Hematopoietic multipotent progenitor cell treated with erythropoietin and hydrocortisone succinate and interleukin-3 and kit ligand, for 17 days (in vitro differentiated cells): ENCODE data around the gene FSHR.

Experiments used
- DNase-seq: peaks from one replicate; pipeline ENCODE4 v3.0.0-alpha.2; 2015; ENCODE audit warnings: low spot score

FSHR gene

DNA sequence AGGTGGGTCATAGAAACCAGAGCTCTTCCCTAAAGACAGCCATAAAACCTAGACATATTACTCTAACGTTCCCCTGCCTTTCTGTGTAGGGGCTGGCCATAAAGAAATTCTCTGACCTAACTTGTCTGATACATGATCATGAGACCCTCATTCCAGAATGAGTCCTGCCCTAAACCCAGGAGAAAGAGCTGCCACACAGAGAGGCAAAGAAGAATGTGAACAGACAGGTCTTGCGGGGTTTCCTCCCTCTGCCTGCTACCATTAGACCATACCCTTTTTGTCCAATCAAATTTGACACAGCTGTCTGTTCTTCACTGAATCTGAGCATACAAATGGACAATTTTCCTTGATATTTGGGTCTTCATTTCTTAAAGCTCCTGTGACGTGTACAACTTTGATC is 200.0 kb downstream of the FSHR start:
- DNase-seq, result no peak

DNA sequence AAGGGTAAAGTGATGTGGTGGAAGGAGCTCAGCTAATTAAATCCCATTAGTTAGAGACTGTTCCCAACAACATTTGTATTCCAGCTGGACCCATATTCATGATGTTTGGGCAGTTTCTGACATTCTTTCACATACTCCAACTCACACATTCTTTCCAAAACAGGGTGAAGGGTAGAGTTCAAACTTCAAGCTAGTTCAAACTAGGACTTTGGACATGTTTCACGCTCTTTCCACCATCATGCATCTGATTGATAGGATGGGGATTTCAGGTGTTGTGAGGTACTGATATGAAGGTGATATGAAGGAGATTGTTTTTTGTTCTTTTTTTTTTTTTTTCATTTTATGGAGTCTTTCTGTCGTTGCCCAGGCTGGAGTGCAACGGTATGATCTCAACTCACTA is 201.7 kb downstream of the FSHR start:
- DNase-seq, result no peak

DNA sequence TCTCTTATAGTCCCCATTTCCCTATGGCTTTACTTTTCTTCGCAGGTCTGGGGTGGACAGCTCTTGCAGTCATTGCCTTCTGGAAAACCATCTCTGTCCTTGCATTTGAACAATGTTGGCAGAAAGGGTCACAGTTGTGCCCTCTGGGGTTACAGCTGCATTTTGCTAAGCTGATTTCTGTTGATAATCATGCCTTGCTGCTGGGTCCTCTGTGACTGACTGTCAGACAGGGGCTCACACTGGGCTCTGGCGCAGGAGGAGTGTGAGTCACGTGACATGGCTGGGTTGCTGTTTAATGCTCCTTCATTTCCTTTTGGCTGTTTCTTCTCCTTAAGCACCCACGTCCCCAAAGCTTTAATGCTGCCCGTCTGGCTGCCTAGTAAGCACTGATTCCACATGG is 202.2 kb downstream of the FSHR start:
- DNase-seq, result no peak

DNA sequence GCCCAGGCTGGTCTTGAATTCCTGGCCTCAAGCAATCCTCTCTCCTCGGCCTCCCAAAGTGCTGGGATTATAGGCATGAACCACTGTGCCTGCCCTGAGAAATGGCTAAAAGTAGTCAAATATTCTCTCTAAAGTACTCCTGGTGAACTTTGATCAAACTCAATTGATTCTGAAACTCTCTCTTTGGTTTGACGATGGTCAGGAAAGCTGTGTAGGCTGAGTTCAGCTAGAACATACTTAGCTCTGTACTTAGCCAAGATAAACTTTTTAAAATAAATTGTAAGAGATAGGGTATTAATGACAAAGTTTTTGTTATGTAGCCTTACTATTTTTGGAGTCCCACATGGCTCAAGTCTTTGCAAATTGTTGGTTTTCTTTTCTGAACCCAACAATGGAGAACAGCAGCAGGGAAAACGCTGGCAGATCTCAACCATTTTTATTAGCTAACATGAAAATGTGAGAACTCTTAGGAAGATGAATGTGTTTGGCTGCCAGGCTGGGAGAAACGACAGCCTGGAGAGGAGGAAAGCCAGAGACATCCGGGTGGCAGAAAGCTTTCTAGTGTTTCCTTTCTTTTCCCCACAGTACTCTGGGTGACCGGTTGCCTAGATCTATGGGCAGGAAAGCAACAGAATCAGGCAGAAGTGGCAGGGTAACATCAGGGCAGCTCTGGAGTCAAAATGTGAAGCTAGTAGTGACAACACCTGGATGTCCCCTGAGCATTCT is 205.8 kb downstream of the FSHR start:
- DNase-seq, result no peak

GRCh38 chr2:48946449-48947048 is 207.8 kb downstream of the FSHR start:
- peak; percentile 58 for DNase-seq

DNA sequence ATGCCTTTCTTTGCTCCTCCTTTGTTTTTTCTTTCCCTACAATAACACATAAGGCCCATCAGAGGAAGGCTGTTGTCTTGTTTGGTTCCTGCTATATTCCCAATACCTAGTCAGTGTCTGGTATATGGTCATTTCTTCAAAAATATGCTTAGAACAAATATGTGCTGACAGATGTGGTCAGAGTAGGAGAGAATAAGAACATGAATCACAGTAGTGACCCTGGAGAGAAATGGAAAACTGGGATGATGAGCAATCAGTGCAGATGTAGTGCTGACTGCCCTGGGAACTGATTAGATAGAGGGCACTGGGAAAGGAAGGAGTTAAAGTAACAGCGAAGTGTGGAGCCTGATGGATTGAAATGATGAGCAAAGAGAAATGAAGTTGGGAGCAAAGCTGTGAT is 209.4 kb downstream of the FSHR start:
- no peak for DNase-seq

DNA sequence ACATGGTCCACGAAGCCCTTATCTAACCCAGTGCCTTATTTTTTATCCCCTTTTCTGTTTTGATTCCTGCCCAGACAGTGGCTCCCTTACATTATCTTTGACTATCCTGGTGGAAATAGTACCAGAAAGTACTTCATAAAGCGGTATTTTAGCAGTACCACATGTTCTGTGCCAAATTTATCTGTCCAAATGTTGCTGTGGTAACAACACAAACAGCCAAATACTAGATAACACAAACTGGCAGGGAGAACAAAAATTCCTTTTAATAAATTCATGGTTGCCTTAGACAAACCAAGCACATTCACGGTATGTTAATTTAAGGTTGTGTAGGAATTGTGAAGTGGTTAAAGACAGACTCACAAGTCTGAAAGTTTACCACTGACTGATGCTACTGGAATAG is 210.9 kb downstream of the FSHR start:
- DNase-seq, result no peak

DNA sequence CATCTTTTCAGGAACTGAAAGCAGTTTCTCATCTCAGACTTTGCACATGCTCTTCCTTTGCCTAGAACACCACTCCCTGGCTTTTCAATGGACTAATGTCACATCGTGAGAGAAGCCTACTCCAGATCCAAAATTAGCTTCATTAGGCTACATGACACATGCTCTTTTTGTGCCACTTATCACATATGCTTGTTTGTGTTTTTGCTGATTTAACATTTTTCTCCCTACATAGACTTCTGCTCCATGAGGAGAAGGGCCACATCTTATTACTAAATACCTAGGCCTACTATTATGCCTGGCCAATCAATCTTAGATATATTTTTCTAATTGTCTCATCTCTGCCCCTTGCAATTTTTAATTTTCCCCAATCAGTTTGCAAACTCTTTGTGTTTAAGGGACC is 212.4 kb downstream of the FSHR start:
- DNase-seq, result no peak

GRCh38 chr2:48941456-48941855 is 212.9 kb downstream of the FSHR start:
- no peak for DNase-seq

- no peak for DNase-seq
These were observed 213.7 kb downstream of the FSHR start for GRCh38 chr2:48940606-48941005.

- DNase-seq, result no peak
These were observed 215.1 kb downstream of the FSHR start for GRCh38 chr2:48939232-48939631.

DNA sequence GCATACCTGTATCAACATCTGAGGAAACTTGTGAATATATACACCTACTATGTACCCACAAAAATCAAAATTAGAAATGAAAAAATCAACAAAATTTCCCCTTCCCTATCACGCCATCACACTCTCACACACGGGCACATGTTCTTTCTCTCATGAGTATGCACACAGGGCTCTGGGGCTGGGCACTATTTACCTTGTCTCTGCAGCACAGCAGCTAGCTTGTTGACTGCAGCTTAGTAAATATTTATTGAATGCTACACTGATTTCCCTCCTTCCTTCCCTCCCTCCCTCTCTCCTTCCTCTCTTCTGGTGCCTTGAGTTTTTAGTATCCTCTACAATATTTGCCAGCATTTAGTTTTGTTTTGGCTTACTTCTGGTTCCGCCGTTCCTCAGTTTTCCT is 216.1 kb downstream of the FSHR start:
- DNase-seq, result no peak

DNA sequence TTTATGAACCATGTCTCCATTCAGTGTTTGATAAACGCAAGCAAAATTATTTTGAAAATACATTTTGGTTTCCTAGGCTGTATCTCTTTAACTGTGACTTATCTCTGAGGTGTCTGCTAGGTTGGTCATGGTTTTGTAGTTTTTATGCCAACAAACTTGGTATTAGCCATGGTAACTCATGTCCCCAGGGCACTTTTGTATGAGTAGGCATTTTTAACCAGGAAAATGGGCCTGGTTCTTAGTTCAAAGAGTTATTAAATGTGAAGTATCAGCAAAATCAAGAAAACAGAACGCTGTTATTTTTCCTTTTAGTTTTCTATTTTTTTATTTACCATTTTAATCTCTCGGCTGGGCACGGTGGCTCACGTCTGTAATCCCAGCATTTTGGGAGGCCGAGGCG is 219.5 kb downstream of the FSHR start:
- no peak for DNase-seq

GRCh38 chr2:48933828-48934497 is 220.4 kb downstream of the FSHR start:
- no peak for DNase-seq

- no peak for DNase-seq
These were observed 221.6 kb downstream of the FSHR start for GRCh38 chr2:48932667-48933066.

- DNase-seq, result no peak
These were observed 224.6 kb downstream of the FSHR start for GRCh38 chr2:48929571-48930301.

DNA sequence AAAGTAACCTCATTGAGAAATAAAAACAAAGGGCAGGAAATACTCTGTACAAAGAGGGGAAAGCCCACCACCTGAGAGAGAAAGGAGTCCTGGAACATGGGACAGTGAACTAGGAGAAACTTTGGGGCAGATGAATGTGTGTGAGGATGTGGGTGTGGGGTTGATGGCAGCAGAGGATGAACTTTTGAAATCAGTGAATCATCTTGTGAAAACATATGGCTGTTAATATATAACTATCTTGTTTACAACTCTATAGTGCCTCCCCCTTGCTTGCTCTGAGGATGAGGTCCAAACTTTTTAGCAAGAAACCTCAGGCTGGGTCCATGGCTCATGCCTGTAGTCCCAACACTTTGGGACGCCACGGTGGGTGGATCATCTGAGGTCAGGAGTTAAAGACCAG is 227.0 kb downstream of the FSHR start:
- DNase-seq, result no peak

DNA sequence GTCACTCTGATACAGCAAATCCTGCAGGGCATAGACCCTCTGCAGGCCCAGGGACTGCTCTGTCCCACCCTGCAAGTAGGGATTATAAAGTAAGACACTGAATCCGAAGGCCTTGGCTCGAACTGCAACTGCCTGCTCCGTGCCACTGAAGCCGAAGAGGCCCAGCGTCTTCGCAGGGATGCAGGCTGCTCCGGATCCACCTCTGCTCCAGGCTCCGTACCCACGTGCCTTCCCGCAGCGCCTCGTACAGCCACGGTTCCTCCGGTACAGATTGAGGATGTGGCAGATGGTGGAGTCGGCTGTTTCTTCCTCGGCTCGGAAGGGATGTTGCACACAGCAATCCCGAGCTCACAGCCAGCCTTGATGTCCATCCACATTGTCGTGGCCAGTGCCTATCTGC is 238.4 kb downstream of the FSHR start:
- DNase-seq, result no peak

- DNase-seq, result no peak
These were observed 239.1 kb downstream of the FSHR start for GRCh38 chr2:48915227-48915626.

DNA sequence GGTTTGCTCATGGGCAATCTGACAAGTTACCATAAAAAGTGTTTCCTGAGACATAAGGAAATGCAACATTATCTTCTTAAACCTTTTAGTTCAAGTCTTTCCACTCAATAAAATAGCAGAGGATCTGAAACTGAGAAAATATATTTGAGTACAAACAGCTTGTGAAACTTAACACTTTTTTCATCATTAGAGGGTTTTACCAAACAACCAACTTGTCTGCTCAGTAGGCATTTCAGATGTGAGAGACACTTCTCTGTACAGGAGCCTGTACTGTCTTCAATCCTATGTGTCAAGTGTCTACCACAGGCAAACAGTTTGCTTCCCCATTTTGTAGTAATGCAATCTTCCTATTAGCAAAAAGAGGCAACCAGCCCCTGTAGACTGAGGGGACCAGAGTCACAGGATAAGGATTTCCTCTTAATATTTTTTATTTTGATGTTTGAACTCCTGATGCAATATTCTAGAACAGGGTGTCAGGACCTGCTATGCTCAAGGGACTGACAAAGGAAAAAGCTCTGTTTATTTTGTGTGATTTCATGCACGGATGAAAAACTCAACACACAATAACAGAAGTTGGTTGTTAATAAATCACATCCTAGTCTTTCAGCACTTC is 239.7 kb downstream of the FSHR start:
- no peak for DNase-seq
